HG03097 (cell line): ENCODE data around the gene RIN3.

Experiments used
- ATAC-seq: cut with Tn5 transposase; IDR thresholded peaks from one replicate; pipeline ENCODE4 v1.9.1; 2021; ENCODE audit not compliant: unreplicated experiment, low FRiP score

RIN3 gene

GRCh38 chr14:92507174-92507768, 6.3 kb upstream of the RIN3 start:
- peak; percentile 54 for ATAC-seq

GRCh38 chr14:92510972-92511371, 2.6 kb upstream of the RIN3 start:
- ATAC-seq: no peak

- ATAC-seq: no peak
These were observed 1.9 kb upstream of the RIN3 start for GRCh38 chr14:92511453-92512238.

- ATAC-seq: no peak
These were observed 776 bp upstream of the RIN3 start for GRCh38 chr14:92512807-92513203.

GRCh38 chr14:92513966-92514843, 624 bp downstream of the RIN3 start:
- peak; percentile 19 for ATAC-seq

GRCh38 chr14:92514844-92515514, 1.4 kb downstream of the RIN3 start:
- ATAC-seq: no peak

GRCh38 chr14:92515546-92516343, 2.2 kb downstream of the RIN3 start:
- ATAC-seq: no peak

GRCh38 chr14:92516344-92516965, 2.9 kb downstream of the RIN3 start:
- ATAC-seq: no peak

- no peak for ATAC-seq
These were observed 3.5 kb downstream of the RIN3 start for GRCh38 chr14:92516966-92517506.

GRCh38 chr14:92517761-92518160, 4.2 kb downstream of the RIN3 start:
- ATAC-seq: no peak

GRCh38 chr14:92519246-92520101, 5.9 kb downstream of the RIN3 start:
- ATAC-seq: no peak

- no peak for ATAC-seq
These were observed 6.8 kb downstream of the RIN3 start for GRCh38 chr14:92520102-92521057.

GRCh38 chr14:92521058-92521415, 7.5 kb downstream of the RIN3 start:
- no peak for ATAC-seq

- no peak for ATAC-seq
These were observed 10.2 kb downstream of the RIN3 start for GRCh38 chr14:92523752-92524151.

- no peak for ATAC-seq
These were observed 11.1 kb downstream of the RIN3 start for GRCh38 chr14:92524602-92525185.

GRCh38 chr14:92525322-92526095, 11.9 kb downstream of the RIN3 start:
- ATAC-seq: no peak
